ENCODE measurements around the gene IFRD2. TPM values are rescaled to one million over a fixed set of nuclear protein-coding genes. Genes with fewer than 3 reads are reported as not detected.
A peak's percentile ranks its signal among the peaks of the same experiment; 100 is the strongest.

Gene IFRD2
- total and polyA plus RNA-seq, 2 of the 13 experiments (the other 11 are each of a cell fraction or from before 2014, with no cell fraction given) = 32.8 to 96.1 TPM

GRCh38 chr3:50292159-50293078, at the start of gene IFRD2 (continued):
- TF ChIP-seq DZIP1 (CRISPR knock-in tag; IDR thresholded peaks at IDR 0.05) (no peak), BHLHE40 (IDR thresholded peaks at IDR 0.05; ENCODE audit: low read length) (peak; percentile 46; the same call in 1 of the 2 replicates), HBP1 (CRISPR knock-in tag; IDR thresholded peaks at IDR 0.05; ENCODE audit: low read depth) (0 out of 2 replicates have a peak, but pooled peaks have one; percentile 61), NFE2 (CRISPR knock-in tag; IDR thresholded peaks at IDR 0.05) (no peak), SKIL (CRISPR knock-in tag; IDR thresholded peaks at IDR 0.05; ENCODE audit: borderline replicate concordance) (no peak; the same call in 1 of the 2 replicates), REPIN1 (CRISPR knock-in tag; IDR thresholded peaks at IDR 0.05; ENCODE audit: borderline replicate concordance, low read depth) (no peak; the same call in 1 of the 2 replicates), ZNF20 (CRISPR knock-in tag; IDR thresholded peaks at IDR 0.05) (no peak), SNAPC4 (CRISPR knock-in tag; IDR thresholded peaks at IDR 0.05) (no peak), HDAC1 (CRISPR knock-in tag; IDR thresholded peaks at IDR 0.05) (peak; percentile 96), WIZ (CRISPR knock-in tag; IDR thresholded peaks at IDR 0.05) (no peak; the same call in 1 of the 2 replicates), ARID5B (CRISPR knock-in tag; IDR thresholded peaks at IDR 0.05) (no peak)

Measured in HepG2 (cell line).